Activated B cell treated with CpG ODN at 0.5 μM for 24 hours (primary cell): Measurements from ENCODE around the gene TMEM167A. TPM values are rescaled to one million over a fixed set of nuclear protein-coding genes. Genes with fewer than 3 reads are reported as not detected.

ENCODE experiments used
- ATAC-seq: fragments of 200-7000 bp; cut with Tn5 transposase; one replicate; pipeline ENCODE4 v1.10.0; 2021; ENCODE audit warnings: low read depth, mild to moderate bottlenecking, moderate library complexity
- CTCF ChIA-PET: fragments of 350-600 bp; sonication (Branson Sonifier 250); formaldehyde crosslinking; loops from one replicate; lab custom pipeline; 2021; ENCODE audit warnings: antibody characterized with exemption; lab: Charles Lee
- POLR2A ChIA-PET: fragments of 350-600 bp; sonication (Branson Sonifier 250); formaldehyde crosslinking; loops from one replicate; lab custom pipeline; 2021; ENCODE audit warnings: antibody characterized with exemption; lab: Charles Lee
- DNase-seq: peaks from one replicate; pipeline ENCODE4 v3.0.0; 2022
- H3K27ac Mint-ChIP-seq: one replicate; pipeline ENCODE4 v1.8.0; 2020; ENCODE audit warnings: mixed read lengths
- H3K27me3 Mint-ChIP-seq: one replicate; pipeline ENCODE4 v1.8.0; 2021; ENCODE audit warnings: mixed read lengths
- H3K36me3 Mint-ChIP-seq: one replicate; pipeline ENCODE4 v1.8.0; 2021; ENCODE audit warnings: low read depth, mixed read lengths
- H3K4me1 Mint-ChIP-seq: one replicate; pipeline ENCODE4 v1.8.0; 2021; ENCODE audit warnings: mixed read lengths
- H3K4me3 Mint-ChIP-seq: one replicate; pipeline ENCODE4 v1.8.0; 2020; ENCODE audit warnings: mild to moderate bottlenecking, mixed read lengths
- H3K9me3 Mint-ChIP-seq: one replicate; pipeline ENCODE4 v1.8.0; 2020; ENCODE audit warnings: mixed read lengths
- intact Hi-C: fragments of 100-400 bp; cut with micrococcal nuclease; formaldehyde crosslinking; loops from one replicate; pipeline ENCODE4 v1.15.1; 2024
- total RNA-seq: library from RNA; stranded (reverse); gene quantifications from 2 replicates; pipeline ENCODE4 v1.2.3, GENCODE V29; 2022
- TF ChIP-seq, protein P1 (sequence below): fragments of 200-600 bp; IDR thresholded peaks from one replicate; pipeline ENCODE4 v1.8.0; 2022; ENCODE audit warnings: antibody characterized with exemption, mild to moderate bottlenecking

TMEM167A gene, protein sequence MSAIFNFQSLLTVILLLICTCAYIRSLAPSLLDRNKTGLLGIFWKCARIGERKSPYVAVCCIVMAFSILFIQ
- total RNA-seq: 45.1 and 50.3 TPM in 2 replicates

DNA sequence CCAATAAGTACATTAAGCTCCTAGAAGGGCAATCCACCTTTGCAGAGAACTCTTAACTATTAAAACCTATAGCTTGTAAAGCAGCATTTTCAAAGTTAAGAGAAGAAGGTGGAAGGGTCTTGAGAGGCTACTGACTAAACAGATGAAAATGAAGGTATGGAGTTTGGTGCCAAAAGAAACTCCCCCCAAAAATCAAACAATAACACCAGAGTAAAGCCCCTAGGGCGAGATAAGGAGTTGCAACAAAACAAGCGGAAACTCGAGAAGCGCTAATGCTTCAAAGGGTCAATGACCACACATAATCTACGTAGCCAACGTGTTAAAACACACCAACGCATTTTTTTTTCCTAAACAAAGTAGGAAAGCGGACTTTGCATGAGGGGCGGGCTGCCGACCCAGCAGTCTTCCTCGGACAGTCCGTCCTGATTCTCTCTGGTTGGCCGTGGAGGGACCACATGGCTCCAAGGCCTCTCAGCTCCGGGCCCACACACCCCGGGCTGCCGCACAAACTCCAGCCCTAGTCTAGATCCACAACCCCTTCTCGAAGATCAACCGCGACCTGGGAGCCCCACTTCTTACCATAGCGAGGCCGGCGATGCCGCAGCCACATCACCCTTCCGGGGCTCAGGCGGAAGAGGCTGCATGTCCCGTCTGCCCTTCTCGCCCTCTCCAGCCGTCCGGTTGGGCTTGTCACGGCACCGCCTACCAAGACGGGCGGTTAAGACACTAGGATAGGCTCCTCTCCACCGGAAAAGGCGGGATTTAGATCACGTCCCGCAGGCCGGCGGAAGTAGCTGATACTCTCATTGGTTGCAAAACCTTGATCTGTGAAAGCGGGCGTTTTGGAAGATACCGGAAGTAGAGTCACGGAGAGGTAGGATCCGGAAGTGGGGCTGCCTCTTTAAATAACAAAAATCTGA is at the start of gene TMEM167A, which contains the start of gene XRCC4:
Gene TMEM167A, minus strand, starts transcription at position 653 of the 920 bp plus-strand sequence. Its CDS starts 71 bp downstream, at position 582.
Gene XRCC4, plus strand, starts transcription at position 806 of the 920 bp plus-strand sequence. CDS start 27,373 bp downstream, outside the sequence.
- no peaks in the 10 kb centered on the region for H3K27me3 Mint-ChIP-seq
- ATAC-seq: peak; percentile 99
- intact Hi-C loops: loop anchor here (1.0 to 10.0 kb wide), 10 partner anchors 10 to 1776 kb away; partner anchors contain the start of genes RPS23, SSBP2, VCAN and ZCCHC9
- ChIA-PET CTCF (no interaction called here), POLR2A (interaction anchor here (0.6 to 2.4 kb wide), 9 partner anchors 9 to 1326 kb away, joined by 3 to 18 read pairs (median 4); partner anchors contain the start of genes RPS23 and SSBP2)
- TF ChIP-seq, protein P1, sequence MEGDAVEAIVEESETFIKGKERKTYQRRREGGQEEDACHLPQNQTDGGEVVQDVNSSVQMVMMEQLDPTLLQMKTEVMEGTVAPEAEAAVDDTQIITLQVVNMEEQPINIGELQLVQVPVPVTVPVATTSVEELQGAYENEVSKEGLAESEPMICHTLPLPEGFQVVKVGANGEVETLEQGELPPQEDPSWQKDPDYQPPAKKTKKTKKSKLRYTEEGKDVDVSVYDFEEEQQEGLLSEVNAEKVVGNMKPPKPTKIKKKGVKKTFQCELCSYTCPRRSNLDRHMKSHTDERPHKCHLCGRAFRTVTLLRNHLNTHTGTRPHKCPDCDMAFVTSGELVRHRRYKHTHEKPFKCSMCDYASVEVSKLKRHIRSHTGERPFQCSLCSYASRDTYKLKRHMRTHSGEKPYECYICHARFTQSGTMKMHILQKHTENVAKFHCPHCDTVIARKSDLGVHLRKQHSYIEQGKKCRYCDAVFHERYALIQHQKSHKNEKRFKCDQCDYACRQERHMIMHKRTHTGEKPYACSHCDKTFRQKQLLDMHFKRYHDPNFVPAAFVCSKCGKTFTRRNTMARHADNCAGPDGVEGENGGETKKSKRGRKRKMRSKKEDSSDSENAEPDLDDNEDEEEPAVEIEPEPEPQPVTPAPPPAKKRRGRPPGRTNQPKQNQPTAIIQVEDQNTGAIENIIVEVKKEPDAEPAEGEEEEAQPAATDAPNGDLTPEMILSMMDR: no peak
- no peaks in the 10 kb centered on the region for H3K9me3 Mint-ChIP-seq
- DNase-seq: peak; percentile 80
- H3K27ac Mint-ChIP-seq: peak within 1 kb of the TSS; percentile 99
- peaks cover 40% of the 10 kb centered on the region for H3K4me1 Mint-ChIP-seq
- H3K4me3 Mint-ChIP-seq: peak within 1 kb of the TSS; percentile 100
- H3K36me3 Mint-ChIP-seq: peaks cover 38% of the 10 kb centered on the region

DNA sequence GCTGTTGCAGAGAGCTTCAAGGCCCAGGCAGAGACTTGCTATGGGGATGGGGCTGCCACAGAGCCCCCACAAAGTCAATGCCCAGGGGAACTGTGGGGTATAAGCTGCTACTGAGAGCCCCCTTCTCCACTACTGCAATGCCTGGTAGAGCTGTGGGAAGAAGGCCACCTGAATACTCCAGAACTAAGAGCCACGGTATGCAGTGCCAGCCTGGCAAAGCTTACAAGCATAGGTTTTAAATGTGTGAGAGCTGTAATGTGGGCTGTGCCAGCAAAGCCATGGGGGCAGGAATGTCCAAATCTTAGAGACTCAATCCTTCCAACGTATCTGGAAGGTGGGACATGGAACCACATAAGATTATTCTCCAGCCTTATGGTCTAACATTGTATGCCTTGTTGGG is 49.3 kb upstream of the TMEM167A start:
- Mint-ChIP-seq H3K4me1 (no peaks in the 10 kb centered on the region), H3K9me3 (peaks cover 14% of the 10 kb centered on the region), H3K27me3 (no peaks in the 10 kb centered on the region), H3K36me3 (peaks cover 24% of the 10 kb centered on the region), H3K4me3 (no peak overlapping the region), H3K27ac (no peak overlapping the region)
- ChIA-PET POLR2A (no interaction called here), CTCF (no interaction called here)
- DNase-seq (no peak), ATAC-seq (no peak)
- intact Hi-C loops: no loop called here
- TF ChIP-seq, protein P1: no peak

DNA sequence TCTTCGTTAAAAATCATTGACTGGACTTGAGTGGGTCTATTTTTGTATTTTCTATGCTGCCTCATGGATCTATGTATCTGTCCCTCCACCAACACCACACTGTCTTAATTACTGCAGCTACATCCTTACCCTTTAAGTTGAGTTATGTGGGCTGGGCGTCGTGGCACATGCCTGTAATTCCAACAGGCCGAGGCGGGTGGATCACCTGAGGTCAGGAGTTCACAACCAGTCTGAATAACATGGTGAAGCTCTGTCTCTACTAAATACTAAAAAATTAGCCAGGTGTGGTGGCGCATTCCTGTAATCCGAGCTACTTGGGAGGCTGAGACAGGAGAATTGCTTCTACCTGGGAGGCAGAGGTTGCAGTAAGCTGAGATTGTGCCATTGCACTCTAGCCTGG is 48.4 kb upstream of the TMEM167A start:
- CTCF ChIA-PET: no interaction called here
- no peak for ATAC-seq

DNA sequence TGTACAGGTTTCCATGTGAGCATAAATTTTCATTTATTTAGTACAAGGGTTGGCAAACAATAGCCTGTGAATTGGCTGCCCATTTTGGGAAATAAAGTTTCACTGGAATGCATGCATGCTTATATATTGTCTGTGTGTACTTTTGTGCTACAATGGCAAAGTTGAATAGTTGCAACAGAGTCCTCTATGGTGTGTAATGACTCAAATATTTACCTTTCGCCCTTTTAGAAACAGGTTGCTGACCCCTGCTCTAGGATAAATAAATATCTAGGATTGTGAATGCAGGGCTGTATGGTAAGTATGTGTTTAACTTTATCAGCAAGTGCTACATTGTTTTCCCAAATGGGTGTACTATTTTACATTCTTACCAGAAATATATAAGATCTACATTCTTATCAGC is 47.4 kb upstream of the TMEM167A start:
- Mint-ChIP-seq H3K27me3 (no peaks in the 10 kb centered on the region), H3K4me1 (no peaks in the 10 kb centered on the region), H3K4me3 (no peak overlapping the region), H3K27ac (no peak overlapping the region), H3K9me3 (peaks cover 14% of the 10 kb centered on the region), H3K36me3 (peaks cover 24% of the 10 kb centered on the region)
- DNase-seq (no peak), ATAC-seq (no peak)
- TF ChIP-seq, protein P1: no peak
- ChIA-PET CTCF (no interaction called here), POLR2A (no interaction called here)
- intact Hi-C loops: no loop called here

More for the DNA sequence above, 48.4 kb upstream of the TMEM167A start:
- intact Hi-C loops: no loop called here
- no peaks in the 10 kb centered on the region for H3K4me1 Mint-ChIP-seq
- H3K27me3 Mint-ChIP-seq: no peaks in the 10 kb centered on the region
- no peak overlapping the region for H3K27ac Mint-ChIP-seq
- POLR2A ChIA-PET: no interaction called here
- TF ChIP-seq, protein P1: no peak
- peaks cover 14% of the 10 kb centered on the region for H3K9me3 Mint-ChIP-seq
- no peak for DNase-seq
- peaks cover 26% of the 10 kb centered on the region for H3K36me3 Mint-ChIP-seq
- no peak overlapping the region for H3K4me3 Mint-ChIP-seq

DNA sequence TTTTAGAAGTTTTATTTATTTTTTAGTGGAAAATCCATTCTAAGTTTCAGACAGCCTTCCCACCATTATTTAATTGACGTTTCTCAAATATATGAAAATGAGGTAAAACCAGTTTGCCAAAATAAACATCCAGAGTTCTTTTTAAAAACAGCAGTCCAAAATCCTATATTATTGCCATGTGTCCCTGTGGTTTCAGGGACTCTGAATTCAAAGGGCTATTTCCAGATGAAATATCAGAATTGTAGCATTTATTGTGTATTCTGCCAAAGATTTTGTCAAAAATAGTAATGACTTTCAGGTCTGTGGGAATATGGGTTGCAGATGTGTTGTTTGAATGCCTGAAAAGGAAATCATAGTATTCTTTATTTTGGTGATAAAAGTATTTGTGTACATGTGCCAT is 41.8 kb upstream of the TMEM167A start:
- Mint-ChIP-seq H3K4me3 (no peak overlapping the region), H3K36me3 (peaks cover 35% of the 10 kb centered on the region), H3K9me3 (peaks cover 10% of the 10 kb centered on the region), H3K27ac (no peak overlapping the region), H3K4me1 (no peaks in the 10 kb centered on the region), H3K27me3 (no peaks in the 10 kb centered on the region)
- intact Hi-C loops: no loop called here
- ATAC-seq (no peak), DNase-seq (no peak)
- TF ChIP-seq, protein P1: no peak
- ChIA-PET CTCF (no interaction called here), POLR2A (no interaction called here)
